IMR-90 (cell line): ENCODE measurements around the gene CLCF1. TPM values are rescaled to one million over a fixed set of nuclear protein-coding genes. Genes with fewer than 3 reads are reported as not detected.

Source experiments
- ATAC-seq: fragments of 200-7000 bp; cut with Tn5 transposase; 2 replicates; pipeline ENCODE4 v1.9.1; 2020; ENCODE audit warnings: low read depth, mild to moderate bottlenecking, moderate library complexity
- BruUV-seq: library from RNA; stranded (reverse); fragments of 400-500 nt; replicated peaks from 2 replicates; lab custom pipeline; 2021; lab: Mats Ljungman, UMichigan
- CTCF ChIA-PET: fragments of 300-600 bp; formaldehyde crosslinking; extraction: SDS; loops from one replicate; lab custom pipeline; 2021; ENCODE audit warnings: antibody characterized with exemption; lab: Yijun Ruan, JAX
- POLR2A ChIA-PET: fragments of 300-600 bp; sonication (Branson Sonifier 250); formaldehyde crosslinking; loops from one replicate; lab custom pipeline; 2022; ENCODE audit warnings: antibody characterized with exemption; ENCODE audit not compliant: unreplicated experiment; lab: Charles Lee
- DNase-seq: peaks from one replicate; pipeline ENCODE4 v3.0.0; 2013
- H2AFZ ChIP-seq: replicated peaks from 2 replicates; pipeline ENCODE3; 2013; ENCODE audit warnings: low read length, mild to moderate bottlenecking; ENCODE audit not compliant: poor library complexity
- H2AK5ac ChIP-seq: 2 replicates; pipeline ENCODE4 v1.6.1; 2013; ENCODE audit warnings: low read depth, low read length, inconsistent platforms
- H2AK9ac ChIP-seq: replicated peaks from 2 replicates; pipeline ENCODE3; 2013; ENCODE audit warnings: mild to moderate bottlenecking, low read depth, low read length, moderate library complexity; ENCODE audit not compliant: poor library complexity
- H2BK120ac ChIP-seq: 2 replicates; pipeline ENCODE4 v1.6.1; 2013; ENCODE audit warnings: low read depth, low read length, inconsistent platforms
- H2BK15ac ChIP-seq: 3 replicates; pipeline ENCODE4 v1.6.1; 2013; ENCODE audit warnings: low read depth, low read length, inconsistent platforms
- H2BK20ac ChIP-seq: 2 replicates; pipeline ENCODE4 v1.6.1; 2013; ENCODE audit warnings: low read depth, mild to moderate bottlenecking, inconsistent platforms, low read length, moderate library complexity
- H2BK5ac ChIP-seq: 2 replicates; pipeline ENCODE4 v1.6.1; 2013; ENCODE audit warnings: mild to moderate bottlenecking, low read depth, low read length, inconsistent platforms; ENCODE audit not compliant: poor library complexity, severe bottlenecking
- H3K14ac ChIP-seq: replicated peaks from 2 replicates; pipeline ENCODE4 v1.6.1; 2013; ENCODE audit warnings: low read depth, low read length, inconsistent platforms
- H3K18ac ChIP-seq: 2 replicates; pipeline ENCODE4 v1.6.1; 2013; ENCODE audit warnings: low read depth, low read length, control low read depth
- H3K23ac ChIP-seq: 2 replicates; pipeline ENCODE4 v1.6.1; 2013; ENCODE audit warnings: low read depth, low read length, inconsistent platforms
- H3K27ac ChIP-seq: 2 replicates; pipeline ENCODE4 v1.5.1; 2013; ENCODE audit warnings: mild to moderate bottlenecking, control low read depth, low read length; ENCODE audit not compliant: insufficient read depth
- H3K27me3 ChIP-seq: 2 replicates; pipeline ENCODE4 v1.6.1; 2013; ENCODE audit warnings: low read length; ENCODE audit not compliant: control insufficient read depth, insufficient read depth
- H3K36me3 ChIP-seq: 2 replicates; pipeline ENCODE4 v1.6.1; 2013; ENCODE audit warnings: low read length, mixed read lengths; ENCODE audit not compliant: control insufficient read depth, insufficient read depth
- H3K4ac ChIP-seq: 2 replicates; pipeline ENCODE4 v1.6.1; 2013; ENCODE audit warnings: low read depth, low read length, inconsistent platforms
- H3K4me1 ChIP-seq: 2 replicates; pipeline ENCODE4 v1.6.1; 2013; ENCODE audit warnings: low read length, mixed read lengths; ENCODE audit not compliant: control insufficient read depth, insufficient read depth
- H3K4me2 ChIP-seq: 2 replicates; pipeline ENCODE4 v1.6.1; 2013; ENCODE audit warnings: low read depth, mild to moderate bottlenecking, control low read depth, low read length, moderate library complexity
- H3K4me3 ChIP-seq: 2 replicates; pipeline ENCODE4 v1.5.1; 2013; ENCODE audit warnings: low read depth, mild to moderate bottlenecking, control low read depth, low read length, moderate library complexity; ENCODE audit not compliant: insufficient read depth
- H3K56ac ChIP-seq: 2 replicates; pipeline ENCODE4 v1.6.1; 2013; ENCODE audit warnings: low read length, inconsistent platforms; ENCODE audit not compliant: insufficient read depth; ENCODE audit errors: extremely low read depth
- H3K79me1 ChIP-seq, 2 experiments: 2 replicates each; pipeline ENCODE4 v1.6.1; 2013; ENCODE audit warnings: low read length in 2 of 2, inconsistent platforms in 1 of 2, low read depth in 1 of 2
- H3K9ac ChIP-seq: 2 replicates; pipeline ENCODE4 v1.6.1; 2013; ENCODE audit warnings: low read depth, low read length, control low read depth
- H3K9me1 ChIP-seq: 2 replicates; pipeline ENCODE4 v1.6.1; 2013; ENCODE audit warnings: low read length, inconsistent platforms; ENCODE audit not compliant: insufficient read depth
- H3K9me3 ChIP-seq: 2 replicates; pipeline ENCODE4 v1.6.1; 2013; ENCODE audit warnings: low read length; ENCODE audit not compliant: control insufficient read depth, insufficient read depth
- H4K20me1 ChIP-seq: 2 replicates; pipeline ENCODE4 v1.6.1; 2013; ENCODE audit warnings: low read length, inconsistent platforms; ENCODE audit not compliant: insufficient read depth
- H4K5ac ChIP-seq: 2 replicates; pipeline ENCODE4 v1.6.1; 2013; ENCODE audit warnings: mild to moderate bottlenecking, low read depth, low read length, control low read depth
- H4K8ac ChIP-seq, 2 experiments: 2 replicates each; pipeline ENCODE4 v1.6.1; 2013; ENCODE audit warnings: low read depth in 2 of 2, low read length in 2 of 2, control low read depth in 1 of 2, inconsistent platforms in 1 of 2
- H4K91ac ChIP-seq: 2 replicates; pipeline ENCODE4 v1.6.1; 2013; ENCODE audit warnings: low read depth, low read length, inconsistent platforms; ENCODE audit not compliant: insufficient read depth
- CEBPB ChIP-seq: IDR thresholded peaks from 2 replicates; pipeline ENCODE4 v1.6.1; 2012; ENCODE audit warnings: low read depth, low read length, improper control_type of control experiment
- MAFK ChIP-seq: IDR thresholded peaks from 2 replicates; pipeline ENCODE4 v1.6.1; 2012; ENCODE audit warnings: low read depth, low read length, improper control_type of control experiment
- WGBS, 2 experiments: methylation state at CpG; one replicate each; pipeline versions ENCODE4 v1.1.5 to v1.1.7; 2013; ENCODE audit warnings: missing lambda C conversion rate in 2 of 2; ENCODE audit not compliant: insufficient read length in 1 of 2; ENCODE audit errors: extremely low coverage in 2 of 2; 5-methylcytosine and 5-hydroxymethylcytosine counted together
- dilution Hi-C: fragments of 300-500 bp; cut with HindIII; formaldehyde crosslinking; loops from one replicate; pipeline ENCODE4 v1.14.3; 2018; ENCODE audit warnings: low sequenced_read_pairs; ENCODE audit not compliant: unreplicated experiment
- in situ Hi-C: fragments of 300-500 bp; cut with MboI; formaldehyde crosslinking; loops from 3 replicates; pipeline ENCODE4 v1.14.3; 2019; ENCODE audit warnings: low sequenced_read_pairs, inconsistent platforms, mixed read lengths
- intact Hi-C: fragments of 100-400 bp; cut with micrococcal nuclease; formaldehyde crosslinking; loops from 2 replicates; pipeline ENCODE4 v1.10.0; 2022
- polyA plus RNA-seq, 3 experiments: library from polyadenylated mRNA; depleted of rRNA; stranded (reverse); fragments of >200 nt; gene quantifications; 2 replicates each; pipeline ENCODE4 v1.2.3, GENCODE V29; 2012; ENCODE audit warnings: low replicate concordance in 1 of 3
- total RNA-seq: library from RNA; depleted of rRNA; stranded (reverse); fragments of >200 nt; gene quantifications from 2 replicates; pipeline ENCODE4 v1.2.3, GENCODE V29; 2012

The CLCF1 gene
- total and polyA plus RNA-seq, 2 of the 4 experiments (the other 2 are of a cell fraction): 5.6 to 27.8 TPM

DNA sequence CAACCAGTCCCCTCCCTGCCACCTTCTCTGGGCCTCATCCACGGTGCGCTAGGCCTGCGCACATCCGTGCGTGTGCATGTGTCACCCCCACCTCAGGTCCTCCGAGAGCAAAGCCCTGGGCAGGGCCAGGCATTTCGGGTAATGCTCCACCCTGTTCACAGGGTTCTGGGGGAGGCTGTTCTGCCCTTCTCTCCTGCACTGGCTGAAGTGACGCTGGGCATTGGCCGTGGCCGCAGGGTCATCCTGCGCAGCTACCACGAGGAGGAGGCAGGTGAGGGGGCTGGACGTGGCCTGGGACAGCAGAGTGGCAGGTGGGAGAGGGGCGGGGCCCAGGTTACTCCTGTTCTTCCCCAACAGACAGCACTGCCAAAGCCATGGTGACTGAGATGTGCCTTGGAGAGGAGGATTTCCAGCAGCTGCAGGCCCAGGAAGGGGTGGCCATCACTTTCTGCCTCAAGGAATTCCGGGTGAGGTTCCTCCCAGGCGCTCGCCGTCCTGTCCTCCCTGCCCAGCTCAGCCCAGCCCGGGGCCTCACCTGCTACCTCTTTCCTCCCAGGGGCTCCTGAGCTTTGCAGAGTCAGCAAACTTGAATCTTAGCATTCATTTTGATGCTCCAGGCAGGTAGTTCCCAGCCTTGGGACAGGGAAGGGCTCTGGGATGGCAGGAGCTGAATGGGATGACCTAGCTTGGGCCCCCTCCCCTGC is 22.3 kb upstream of the CLCF1 start:
- Histone ChIP-seq H3K4me1 (peaks cover 12% of the 10 kb centered on the region), H3K4me3 (no peak overlapping the region), H3K27me3 (no peaks in the 10 kb centered on the region), H3K9me1 (no peaks in the 10 kb centered on the region), H3K4me2 (no peak overlapping the region), H2AK9ac (no peak overlapping the region), H3K27ac (no peak overlapping the region), H4K20me1 (peaks cover 28% of the 10 kb centered on the region), H2BK5ac (no peak overlapping the region), H2BK20ac (no peak overlapping the region), H3K56ac (no peak overlapping the region), H3K14ac (no peak overlapping the region), H2AK5ac (no peak overlapping the region), H2AFZ (peak overlapping the region; percentile 14), H3K79me1 (peaks cover 22 to 48% of the 10 kb centered on the region in 2 experiments; a peak in 3 of 4 replicates), H3K9ac (no peak overlapping the region), H3K36me3 (peaks cover 43% of the 10 kb centered on the region), H3K23ac (no peak overlapping the region), H2BK15ac (no peak overlapping the region), H3K18ac (no peak overlapping the region), H4K91ac (no peak overlapping the region), H3K4ac (no peak overlapping the region), H4K8ac (no peak overlapping the region), H3K9me3 (no peaks in the 10 kb centered on the region), H4K5ac (no peak overlapping the region), H2BK120ac (no peak overlapping the region)
- DNase-seq: no peak
- intact Hi-C loops: no loop called here
- TF ChIP-seq MAFK (peak; percentile 67), CEBPB (no peak)
- CTCF ChIA-PET: no interaction called here
- POLR2A ChIA-PET: interaction anchor here (0.8 kb wide), 1 partner anchor 26 kb away, joined by 3 read pairs; no protein-coding TSS in a partner anchor
- in situ Hi-C loops: no loop called here
- no peak for ATAC-seq
- no TSS peak for BruUV-seq
- WGBS, 2 experiments: 98% methylated on average over 8 of the region's 19 CpGs; no CpG with 5 or more reads in 1 of the 2 experiments
- dilution Hi-C loops: no loop called here
